ENCODE results near the gene GMEB2. TPM values are rescaled to one million over a fixed set of nuclear protein-coding genes. Genes with fewer than 3 reads are reported as not detected.
A peak's percentile ranks its signal among the peaks of the same experiment; 100 is the strongest.
"Not testable (repeated sequence)": the region's sequence is repeated elsewhere in the genome, so short reads cannot be mapped to it uniquely, and the experiment has no call there.

Gene GMEB2
- total RNA-seq, 1 donor from 2014 or later, result 5.9 TPM

GRCh38 chr20:63567386-63568169 is 59.3 kb downstream of the GMEB2 start:
- ATAC-seq (peak; percentile 54), DNase-seq (peak; percentile 64)
- intact Hi-C loops (cut with micrococcal nuclease), result no loop called here

GRCh38 chr20:63567136-63567385 is 59.8 kb downstream of the GMEB2 start:
- ATAC-seq (peak; percentile 9), DNase-seq (no peak)
- intact Hi-C loops (cut with micrococcal nuclease), result no loop called here

GRCh38 chr20:63566395-63567135 is 60.3 kb downstream of the GMEB2 start:
- ATAC-seq (no peak), DNase-seq (no peak)
- intact Hi-C loops (cut with micrococcal nuclease), result no loop called here

GRCh38 chr20:63565699-63566335 is 61.1 kb downstream of the GMEB2 start:
- intact Hi-C loops (cut with micrococcal nuclease), result no loop called here
- ATAC-seq (no peak), DNase-seq (no peak)

GRCh38 chr20:63565021-63565698 is 61.7 kb downstream of the GMEB2 start:
- intact Hi-C loops (cut with micrococcal nuclease), result no loop called here
- ATAC-seq, result no peak
- no peak for DNase-seq

GRCh38 chr20:63564036-63564810 is 62.7 kb downstream of the GMEB2 start:
- no peak for ATAC-seq
- DNase-seq, result no peak
- intact Hi-C loops (cut with micrococcal nuclease), result no loop called here

GRCh38 chr20:63563225-63563935 is 63.5 kb downstream of the GMEB2 start:
- intact Hi-C loops (cut with micrococcal nuclease), result no loop called here
- ATAC-seq, result no peak
- no peak for DNase-seq

- ATAC-seq, result no peak
- DNase-seq, result no peak
- intact Hi-C loops (cut with micrococcal nuclease), result no loop called here
Observed at GRCh38 chr20:63562461-63563224, 64.3 kb downstream of the GMEB2 start.

GRCh38 chr20:63561624-63562396 is 65.1 kb downstream of the GMEB2 start:
- intact Hi-C loops (cut with micrococcal nuclease), result no loop called here
- DNase-seq (no peak), ATAC-seq (no peak)

- no peak for DNase-seq
- intact Hi-C loops (cut with micrococcal nuclease), result no loop called here
- no peak for ATAC-seq
Observed at GRCh38 chr20:63560856-63561609, 65.9 kb downstream of the GMEB2 start.

GRCh38 chr20:63560333-63560805 is 66.5 kb downstream of the GMEB2 start:
- no peak for DNase-seq
- intact Hi-C loops (cut with micrococcal nuclease), result no loop called here
- no peak for ATAC-seq

GRCh38 chr20:63559485-63560332 is 67.2 kb downstream of the GMEB2 start:
- intact Hi-C loops (cut with micrococcal nuclease); DNase-seq; ATAC-seq: not testable (repeated sequence)

GRCh38 chr20:63558804-63559484 is 68.0 kb downstream of the GMEB2 start:
- intact Hi-C loops (cut with micrococcal nuclease), result no loop called here
- ATAC-seq (no peak), DNase-seq (no peak)

- intact Hi-C loops (cut with micrococcal nuclease), result no loop called here
- ATAC-seq (no peak), DNase-seq (no peak)
Observed at GRCh38 chr20:63557481-63557891, 69.4 kb downstream of the GMEB2 start.

Measured in left ventricle myocardium superior (tissue), 1 donor.